Measurements from ENCODE around the gene UBL7. TPM values are rescaled to one million over a fixed set of nuclear protein-coding genes. Genes with fewer than 3 reads are reported as not detected.
"Not testable (repeated sequence)": the region's sequence is repeated elsewhere in the genome, so short reads cannot be mapped to it uniquely, and the experiment has no call there.

Gene UBL7
- total and polyA plus RNA-seq, 8 donors: 32.7 to 68.3 (median 60.1) TPM

- no peak overlapping the region for H3K27ac ChIP-seq
- no peaks in the 10 kb centered on the region for H3K27me3 ChIP-seq
- ATAC-seq: no peak
- peaks cover 0 to 16% of the 10 kb centered on the region in 2 donors for H3K36me3 ChIP-seq
- no peak overlapping the region for H3K4me3 ChIP-seq
- no peaks in the 10 kb centered on the region for H3K9me3 ChIP-seq
- no peak for TF ChIP-seq CTCF (IDR thresholded peaks at IDR 0.05)
- H3K4me1 ChIP-seq: peaks cover 8 to 23% of the 10 kb centered on the region in 2 donors
- intact Hi-C loops (cut with DNase I): no loop called here
- no peak for DNase-seq
Measured at GRCh38 chr15:74464897-74465296, 3.9 kb upstream of the UBL7 start.

GRCh38 chr15:74464216-74464615, 3.3 kb upstream of the UBL7 start:
- DNase-seq (peak in 1 of 4 donors; percentile 43), ATAC-seq (no peak)
- H3K36me3 ChIP-seq: peaks cover 0 to 16% of the 10 kb centered on the region in 2 donors
- peaks cover 8 to 27% of the 10 kb centered on the region in 2 donors for H3K4me1 ChIP-seq
- no peaks in the 10 kb centered on the region for H3K27me3 ChIP-seq
- H3K4me3 ChIP-seq: no peak overlapping the region
- intact Hi-C loops (cut with DNase I): no loop called here
- H3K27ac ChIP-seq: peak overlapping the region in 1 of 2 donors; percentile 15
- no peak for TF ChIP-seq CTCF (IDR thresholded peaks at IDR 0.05)
- no peaks in the 10 kb centered on the region for H3K9me3 ChIP-seq

DNA sequence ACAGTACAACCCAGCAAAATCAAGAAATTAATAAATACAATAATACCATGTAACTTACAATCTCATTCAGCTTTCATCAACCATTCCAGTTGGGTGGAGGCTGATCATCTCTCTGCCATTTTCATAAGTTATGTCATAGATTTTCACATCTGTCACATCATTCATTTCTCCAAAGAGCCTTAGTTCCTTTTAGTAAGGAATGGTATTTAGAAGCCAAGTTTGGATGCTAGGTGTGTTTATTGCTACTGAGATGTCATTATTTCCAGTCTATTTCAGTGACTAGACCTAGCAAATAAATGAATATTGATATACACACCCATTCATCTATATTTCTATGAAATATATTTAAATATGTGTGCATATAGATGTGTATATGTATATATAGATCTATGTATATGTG, 2.7 kb upstream of the UBL7 start:
- peaks cover 8 to 27% of the 10 kb centered on the region in 2 donors for H3K4me1 ChIP-seq
- intact Hi-C loops (cut with DNase I): no loop called here

DNA sequence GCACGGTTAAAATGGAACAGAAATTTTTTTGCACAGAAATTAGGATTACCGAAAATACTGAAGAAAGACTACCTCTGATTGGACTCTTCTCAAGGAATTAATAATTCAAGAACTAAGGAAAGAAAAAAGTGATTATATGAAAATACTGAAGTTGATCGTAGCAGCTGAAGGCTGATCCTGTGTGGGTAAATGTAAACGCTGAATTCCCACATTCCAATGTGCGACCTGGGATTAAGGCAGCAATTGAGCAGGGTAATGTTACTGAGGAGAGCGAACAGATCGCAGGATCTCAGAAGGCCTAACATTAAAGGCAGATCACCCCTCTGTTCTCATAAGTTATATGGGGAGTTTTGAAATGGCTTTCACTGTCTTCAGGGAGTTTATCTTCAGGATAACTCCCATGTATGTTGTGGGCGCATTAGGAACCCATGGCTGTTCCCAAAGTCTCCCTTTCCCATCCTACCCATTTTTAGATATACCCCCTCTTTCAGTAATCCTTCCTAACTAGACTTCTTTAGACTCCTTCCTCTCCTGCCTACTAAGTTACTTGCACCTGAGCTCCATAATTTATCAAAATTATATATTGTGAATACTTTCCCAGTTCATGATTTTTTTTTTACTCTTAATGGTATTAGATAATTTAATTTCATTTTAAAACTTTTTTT, 1.0 kb upstream of the UBL7 start:
- peak overlapping the region; percentile 59 to 78 for H3K4me3 ChIP-seq
- H3K4me1 ChIP-seq: peaks cover 8 to 27% of the 10 kb centered on the region in 2 donors
- peak overlapping the region in 1 of 2 donors; percentile 78 for H3K27ac ChIP-seq
- H3K9me3 ChIP-seq: no peaks in the 10 kb centered on the region
- H3K36me3 ChIP-seq: peaks cover 0 to 13% of the 10 kb centered on the region in 2 donors
- no peak for ATAC-seq
- intact Hi-C loops (cut with DNase I): no loop called here
- no peak for DNase-seq
- H3K27me3 ChIP-seq: no peaks in the 10 kb centered on the region
- TF ChIP-seq CTCF (IDR thresholded peaks at IDR 0.05): no peak

More for the DNA sequence above, 2.7 kb upstream of the UBL7 start:
- Histone ChIP-seq H3K4me3 (no peak overlapping the region), H3K27me3 (no peaks in the 10 kb centered on the region), H3K9me3 (no peaks in the 10 kb centered on the region), H3K27ac (peak overlapping the region in 1 of 2 donors; percentile 15), H3K36me3 (peaks cover 0 to 16% of the 10 kb centered on the region in 2 donors)
- DNase-seq (no peak), ATAC-seq (no peak)
- TF ChIP-seq CTCF (IDR thresholded peaks at IDR 0.05): no peak

DNA sequence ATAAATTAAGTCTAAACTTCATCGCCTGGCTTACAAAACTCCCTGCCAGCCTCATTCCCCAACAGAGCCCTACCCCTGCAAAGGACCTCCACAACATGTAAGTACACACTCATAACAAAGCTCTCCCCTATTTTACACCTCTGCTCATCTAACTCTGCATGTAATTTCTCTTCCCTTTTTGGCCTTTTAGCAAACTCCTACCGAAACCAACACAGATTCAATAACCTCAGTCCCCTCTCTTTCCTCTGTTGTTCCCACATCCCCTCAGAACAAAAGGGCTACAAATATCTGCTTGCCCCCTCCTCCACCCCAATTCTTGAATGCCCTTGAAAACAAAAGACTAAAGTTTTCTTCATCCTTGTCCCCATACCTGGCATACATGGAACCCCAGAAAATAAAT, 662 bp downstream of the UBL7 start:
- Histone ChIP-seq H3K9me3 (no peaks in the 10 kb centered on the region), H3K4me3 (peak overlapping the region; percentile 59 to 78), H3K27me3 (no peaks in the 10 kb centered on the region), H3K4me1 (peaks cover 8 to 27% of the 10 kb centered on the region in 2 donors), H3K27ac (peak overlapping the region; percentile 78 to 87), H3K36me3 (peaks cover 0 to 21% of the 10 kb centered on the region in 2 donors)
- DNase-seq (no peak), ATAC-seq (no peak)
- TF ChIP-seq CTCF (IDR thresholded peaks at IDR 0.05): no peak
- intact Hi-C loops (cut with DNase I): no loop called here

DNA sequence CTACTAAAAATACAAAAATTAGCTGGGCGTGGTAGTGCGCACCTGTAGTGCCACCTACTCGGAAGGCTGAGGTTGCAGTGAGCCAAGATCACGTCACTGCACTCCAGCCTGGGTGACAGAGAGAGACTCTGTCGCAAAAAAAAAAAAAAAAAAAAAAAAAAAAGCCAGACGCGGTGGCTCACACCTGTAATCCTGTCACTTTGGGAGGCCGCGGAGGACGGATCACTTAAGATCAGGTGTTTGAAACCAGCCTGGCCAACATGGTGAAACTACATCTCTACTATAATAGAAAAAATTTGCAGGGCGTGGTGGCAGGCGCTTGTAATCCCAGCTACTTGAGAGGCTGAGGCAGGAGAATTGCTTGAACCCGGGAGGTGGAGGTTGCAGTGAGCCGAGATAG, 1.2 kb downstream of the UBL7 start:
- H3K27ac ChIP-seq: not testable (repeated sequence)
- peak overlapping the region in 1 of 2 donors; percentile 59 for H3K4me3 ChIP-seq

More for the DNA sequence above, 1.2 kb downstream of the UBL7 start:
- intact Hi-C loops (cut with DNase I); DNase-seq; H3K27me3 ChIP-seq; ATAC-seq; H3K9me3 ChIP-seq: not testable (repeated sequence)
- peaks cover 0 to 26% of the 10 kb centered on the region in 2 donors for H3K36me3 ChIP-seq
- H3K4me1 ChIP-seq: peaks cover 8 to 27% of the 10 kb centered on the region in 2 donors
